K562 (cell line): Measurements from ENCODE around the gene SART3.

Source experiments
- CBX5 ChIP-seq: IDR thresholded peaks from 2 replicates; pipeline ENCODE4 v1.6.1; 2014; ENCODE audit warnings: low read depth, borderline replicate concordance
- CHD2 ChIP-seq: IDR thresholded peaks from 2 replicates; pipeline ENCODE4 v1.6.1; 2011; ENCODE audit warnings: low read depth, low read length
- EZH2 ChIP-seq: IDR thresholded peaks from 2 replicates; pipeline ENCODE4 v1.6.1; 2012; ENCODE audit warnings: low read depth, mild to moderate bottlenecking, inconsistent platforms, low read length, borderline replicate concordance
- FOS ChIP-seq: IDR thresholded peaks from 3 replicates; pipeline ENCODE4 v1.6.1; 2011; ENCODE audit not compliant: insufficient read length; ENCODE audit errors: extremely low read depth
- MYNN ChIP-seq, 2 experiments: sonication (generic); formaldehyde crosslinking in 1 of 2; IDR thresholded peaks; 2 replicates each; pipeline versions ENCODE4 v1.5.0 to v1.6.1; 2016 to 2020; ENCODE audit warnings: antibody characterized with exemption in 1 of 2, missing genetic modification reagents in 1 of 2
- NFE2 ChIP-seq: IDR thresholded peaks from 2 replicates; pipeline ENCODE4 v1.6.1; 2014; ENCODE audit warnings: antibody characterized with exemption, low read depth
- POLR2AphosphoS5 ChIP-seq: IDR thresholded peaks from 2 replicates; pipeline ENCODE4 v1.6.1; 2011; ENCODE audit warnings: mild to moderate bottlenecking, low read depth, low read length, moderate library complexity; ENCODE audit not compliant: control insufficient read depth, insufficient read depth
- SREBF2 ChIP-seq: sonication (generic); formaldehyde crosslinking; IDR thresholded peaks from 2 replicates; pipeline ENCODE4 v1.4.0; 2020; ENCODE audit warnings: mild to moderate bottlenecking, missing genetic modification reagents
- TCF7L2 ChIP-seq: fragments of 150-350 bp; IDR thresholded peaks from 2 replicates; pipeline ENCODE4 v1.6.1; 2016; ENCODE audit warnings: low read depth, mild to moderate bottlenecking, low read length, moderate library complexity
- TRIM28 ChIP-seq: fragments of 450-650 bp; IDR thresholded peaks from 2 replicates; pipeline ENCODE4 v1.6.1; 2017
- ZNF165 ChIP-seq: fragments of 250-450 bp; sonication (Bioruptor Pico); IDR thresholded peaks from 2 replicates; pipeline ENCODE4 v1.4.0; 2020; ENCODE audit warnings: borderline replicate concordance
- TF ChIP-seq, protein P1 (sequence below): sonication (generic); formaldehyde crosslinking; IDR thresholded peaks from 2 replicates; pipeline ENCODE4 v1.8.1; 2023; ENCODE audit warnings: mild to moderate bottlenecking, missing genetic modification reagents

DNA sequence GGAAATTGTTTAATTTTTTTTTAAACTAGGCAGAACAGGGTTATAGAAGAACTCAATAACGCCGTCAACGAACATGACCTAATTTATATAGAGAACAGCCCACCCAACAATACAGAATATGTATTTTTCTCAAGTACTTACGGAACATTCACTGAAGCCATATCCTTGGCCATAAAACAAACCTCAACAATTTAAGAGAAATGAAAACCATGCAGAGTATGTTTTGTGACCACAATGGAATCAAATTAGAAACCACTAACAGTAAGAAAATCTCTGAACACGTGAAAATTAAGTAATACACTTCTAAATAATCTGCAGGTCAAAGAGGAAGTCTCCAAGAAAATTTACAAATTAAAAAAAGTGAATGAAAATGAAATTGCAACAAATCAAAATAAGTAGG lies 9.4 kb downstream of the SART3 start:
- TF ChIP-seq MYNN (IDR thresholded peaks at IDR 0.05) = no peak
- TF ChIP-seq MYNN (CRISPR knock-in tag; IDR thresholded peaks at IDR 0.05) = no peak
- TF ChIP-seq EZH2 = no peak
- no peak for TF ChIP-seq CHD2
- TF ChIP-seq, protein P1, sequence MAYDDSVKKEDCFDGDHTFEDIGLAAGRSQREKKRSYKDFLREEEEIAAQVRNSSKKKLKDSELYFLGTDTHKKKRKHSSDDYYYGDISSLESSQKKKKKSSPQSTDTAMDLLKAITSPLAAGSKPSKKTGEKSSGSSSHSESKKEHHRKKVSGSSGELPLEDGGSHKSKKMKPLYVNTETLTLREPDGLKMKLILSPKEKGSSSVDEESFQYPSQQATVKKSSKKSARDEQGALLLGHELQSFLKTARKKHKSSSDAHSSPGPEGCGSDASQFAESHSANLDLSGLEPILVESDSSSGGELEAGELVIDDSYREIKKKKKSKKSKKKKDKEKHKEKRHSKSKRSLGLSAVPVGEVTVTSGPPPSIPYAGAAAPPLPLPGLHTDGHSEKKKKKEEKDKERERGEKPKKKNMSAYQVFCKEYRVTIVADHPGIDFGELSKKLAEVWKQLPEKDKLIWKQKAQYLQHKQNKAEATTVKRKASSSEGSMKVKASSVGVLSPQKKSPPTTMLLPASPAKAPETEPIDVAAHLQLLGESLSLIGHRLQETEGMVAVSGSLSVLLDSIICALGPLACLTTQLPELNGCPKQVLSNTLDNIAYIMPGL (CRISPR knock-in tag) = no peak
- no peak for TF ChIP-seq POLR2AphosphoS5
- TF ChIP-seq CBX5 = no peak
- TF ChIP-seq FOS = no peak
- no peak for TF ChIP-seq SREBF2 (CRISPR knock-in tag)
- TF ChIP-seq NFE2 = no peak
- TF ChIP-seq ZNF165 = no peak
- no peak for TF ChIP-seq TCF7L2
- no peak for TF ChIP-seq TRIM28
